Measurements from ENCODE around the gene MEIS3.
A peak's percentile ranks its signal among the peaks of the same experiment; 100 is the strongest.

The MEIS3 gene

DNA sequence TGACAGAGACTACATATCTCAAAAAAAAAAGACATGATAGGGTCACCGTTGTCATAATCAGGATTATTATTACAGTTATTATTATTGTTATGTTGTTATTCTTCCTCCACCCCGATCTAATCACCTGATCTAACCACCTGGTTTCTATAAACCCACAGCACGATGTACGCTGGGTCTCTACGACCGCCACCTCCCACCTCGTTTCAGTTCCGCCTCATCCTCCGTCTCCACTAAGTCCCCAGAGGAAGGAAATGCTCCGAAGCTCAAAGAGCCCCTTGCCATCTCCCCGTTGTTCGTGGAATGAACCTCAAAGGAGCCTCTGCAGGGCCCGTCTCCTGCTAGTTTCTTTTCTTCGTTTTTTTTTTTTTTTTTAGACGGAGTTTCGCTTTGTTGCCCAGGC is 15.9 kb upstream of the MEIS3 start:
- DNase-seq, result no peak

DNA sequence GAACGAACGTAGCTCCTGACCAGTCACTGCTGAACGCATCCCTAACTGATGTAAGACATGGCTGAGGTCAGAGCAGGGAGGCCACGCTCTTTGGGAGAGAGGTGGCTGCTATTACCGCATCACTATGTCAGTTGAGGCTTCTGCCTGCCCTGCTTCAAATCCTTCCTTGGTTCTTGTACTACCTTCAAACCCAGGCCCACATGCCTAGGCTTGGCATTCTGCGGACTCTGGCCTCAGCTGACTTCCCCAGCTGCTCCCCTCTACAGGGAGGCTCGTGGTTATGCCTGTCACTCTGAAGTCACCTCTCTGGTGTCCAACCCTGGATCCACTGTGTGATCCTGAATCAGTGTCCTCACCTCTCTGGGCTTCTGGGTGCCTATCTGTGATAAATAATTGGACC is 14.8 kb upstream of the MEIS3 start:
- no peak for DNase-seq

DNA sequence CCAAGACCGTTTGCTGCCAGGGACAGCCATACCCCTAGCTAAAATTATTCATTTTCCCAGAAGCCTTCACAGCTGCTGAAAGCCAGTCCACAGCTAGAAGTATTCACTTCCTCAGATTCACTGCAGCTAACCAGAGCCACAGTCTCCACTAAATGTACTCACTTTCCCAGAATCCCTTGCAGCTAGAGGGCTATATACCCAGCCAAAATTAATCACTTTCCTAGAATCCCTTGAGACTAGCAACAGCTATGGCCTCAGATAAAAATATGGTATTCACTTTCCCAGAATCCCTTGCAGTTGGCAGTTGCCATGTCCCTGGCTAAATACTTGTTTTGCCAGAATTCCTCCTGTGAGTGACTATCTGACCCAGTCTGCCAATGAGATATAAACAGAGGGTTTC is 13.8 kb upstream of the MEIS3 start:
- DNase-seq, result no peak

DNA sequence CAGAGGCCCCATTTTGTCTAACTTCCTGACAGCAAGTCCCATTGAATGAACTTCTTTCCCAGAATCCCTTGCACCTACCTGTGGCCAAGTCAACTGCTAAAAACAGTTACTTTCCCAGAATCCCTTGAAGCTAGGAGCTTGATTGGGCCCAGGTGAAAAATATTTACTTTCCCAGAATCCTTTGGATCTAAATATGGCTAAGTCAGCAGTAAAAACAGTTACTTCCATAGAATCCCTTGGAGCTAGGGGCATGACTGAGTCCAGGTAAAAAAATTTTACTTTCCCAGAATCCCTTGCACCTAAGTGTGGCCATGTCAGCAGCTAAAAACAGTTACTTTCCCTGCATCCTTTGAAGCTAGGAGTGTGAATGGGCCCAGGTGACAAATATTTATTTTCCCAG is 13.2 kb upstream of the MEIS3 start:
- DNase-seq, result no peak

DNA sequence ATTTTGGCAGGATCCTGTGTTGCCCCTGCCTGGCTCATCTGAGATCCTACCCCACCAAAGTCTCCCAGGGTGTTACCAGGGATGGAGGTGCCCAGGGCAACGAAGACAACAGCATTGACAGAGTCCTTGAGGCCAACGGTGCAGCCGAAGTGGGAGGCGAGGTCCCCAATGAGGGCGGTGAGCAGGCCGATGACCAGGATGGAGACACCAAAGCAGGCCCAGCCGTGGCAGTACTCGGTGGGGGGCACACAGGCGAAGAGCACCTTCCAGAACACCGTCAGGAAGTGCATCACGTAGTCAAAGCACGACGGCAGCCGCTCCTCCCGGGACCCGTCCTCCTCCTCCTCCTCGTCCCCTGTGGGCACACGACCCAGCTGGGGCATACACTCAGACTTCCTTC is 12.8 kb upstream of the MEIS3 start:
- DNase-seq, result no peak

DNA sequence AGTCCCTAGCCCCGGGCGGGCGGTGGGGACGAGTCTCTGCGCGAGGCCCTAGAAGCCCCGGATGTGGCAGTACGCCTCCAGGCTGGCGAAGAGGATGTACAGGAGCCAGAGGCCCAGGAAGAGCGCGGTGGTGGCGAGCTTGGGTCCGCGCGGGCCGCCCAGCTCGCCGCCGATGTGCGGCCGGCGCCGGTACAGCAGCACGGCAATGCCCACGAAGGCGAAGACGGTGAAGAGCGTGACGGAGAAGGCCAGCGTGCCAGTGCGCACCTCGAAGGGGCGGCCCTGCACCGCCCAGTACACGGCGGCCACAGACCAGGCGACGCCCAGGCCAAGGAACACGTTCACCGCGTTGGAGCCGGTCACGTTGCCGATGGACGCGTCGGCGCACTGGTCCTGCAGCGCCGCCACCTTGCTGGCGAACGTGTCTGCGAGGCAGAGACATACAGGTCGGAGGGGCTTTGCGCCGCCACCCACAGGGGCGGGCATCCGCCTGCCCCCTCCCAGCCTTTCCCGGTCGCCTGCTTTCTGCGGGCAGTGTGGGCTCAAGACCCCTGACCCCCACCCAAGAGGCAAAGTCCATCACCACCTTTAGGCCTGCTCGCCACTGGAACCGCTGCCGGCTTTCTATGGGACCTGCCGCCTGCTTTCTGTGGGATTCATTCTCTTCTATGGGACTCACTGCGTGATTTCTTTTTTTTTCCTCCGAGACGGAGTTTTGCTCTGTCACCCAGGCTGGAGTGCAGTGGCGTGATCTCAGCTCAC is 10.9 kb upstream of the MEIS3 start:
- no peak for DNase-seq

DNA sequence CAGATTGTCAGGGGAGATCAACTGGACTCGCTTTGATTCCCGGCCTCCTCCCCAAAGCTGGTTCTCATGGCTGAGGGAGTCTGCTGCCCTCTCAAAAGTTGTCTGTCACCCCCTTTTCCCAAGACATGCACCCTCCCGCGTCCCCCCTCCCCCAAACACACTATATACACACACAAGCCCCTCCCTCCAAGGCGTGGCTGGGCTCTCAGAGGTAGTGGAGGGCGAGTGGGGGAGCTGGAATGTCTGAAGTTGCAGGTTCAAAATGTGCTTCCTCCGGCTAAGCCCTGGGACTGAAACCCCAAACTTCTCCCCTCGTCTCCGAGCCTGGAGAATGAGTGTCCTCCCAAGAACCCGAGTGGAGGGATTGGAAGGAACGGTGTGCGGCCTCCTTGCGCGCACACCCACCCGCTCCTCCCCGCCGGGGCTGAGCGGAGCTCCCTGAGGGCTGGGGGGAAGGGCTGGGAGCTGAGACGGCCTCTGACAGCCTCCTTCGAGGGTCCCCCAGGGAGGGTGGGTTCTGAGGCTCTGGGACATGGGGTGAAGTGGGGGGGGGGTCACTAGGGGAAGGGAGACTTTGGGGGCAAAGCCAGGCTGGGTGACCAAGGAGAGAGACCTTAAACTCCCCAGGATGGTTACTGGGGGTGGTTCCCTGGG is 9.9 kb upstream of the MEIS3 start:
- no peak for DNase-seq

DNA sequence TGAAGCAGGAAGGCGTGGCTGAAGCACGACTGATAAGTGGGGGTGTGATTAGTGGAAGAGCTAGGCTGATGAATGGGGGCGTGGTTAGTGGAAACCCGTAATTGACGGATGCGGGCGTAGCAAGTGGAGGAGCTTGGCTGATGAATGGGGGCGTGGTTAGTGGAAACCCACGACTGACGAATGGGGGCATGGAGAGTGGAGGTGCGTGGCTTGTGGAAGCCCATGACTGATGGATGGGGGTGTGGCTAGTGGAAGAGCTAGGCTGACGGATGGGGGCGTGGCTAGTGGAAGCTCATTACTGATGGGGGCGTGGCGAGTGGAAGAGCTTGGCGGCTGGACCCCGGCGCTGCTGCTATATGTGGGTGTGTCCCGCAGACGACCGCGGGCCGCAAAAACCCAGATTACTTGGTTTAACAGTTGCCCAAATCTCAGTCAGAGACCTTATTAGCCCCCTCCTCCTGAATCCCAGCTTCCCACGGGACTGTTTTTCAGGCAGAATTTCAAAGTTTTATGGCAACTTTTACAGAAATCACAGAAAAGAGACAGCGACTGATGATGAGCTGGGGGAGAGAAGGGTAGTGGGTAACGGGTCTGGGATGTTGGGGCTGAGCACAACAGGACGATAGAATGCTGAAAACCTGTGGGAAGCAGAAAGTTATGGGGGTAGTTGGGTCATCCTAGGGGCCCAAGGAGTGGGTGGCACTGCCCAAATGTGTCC is 9.0 kb upstream of the MEIS3 start:
- peak in 12 of 14 donors; percentile 10 to 90 (median 62) for DNase-seq

DNA sequence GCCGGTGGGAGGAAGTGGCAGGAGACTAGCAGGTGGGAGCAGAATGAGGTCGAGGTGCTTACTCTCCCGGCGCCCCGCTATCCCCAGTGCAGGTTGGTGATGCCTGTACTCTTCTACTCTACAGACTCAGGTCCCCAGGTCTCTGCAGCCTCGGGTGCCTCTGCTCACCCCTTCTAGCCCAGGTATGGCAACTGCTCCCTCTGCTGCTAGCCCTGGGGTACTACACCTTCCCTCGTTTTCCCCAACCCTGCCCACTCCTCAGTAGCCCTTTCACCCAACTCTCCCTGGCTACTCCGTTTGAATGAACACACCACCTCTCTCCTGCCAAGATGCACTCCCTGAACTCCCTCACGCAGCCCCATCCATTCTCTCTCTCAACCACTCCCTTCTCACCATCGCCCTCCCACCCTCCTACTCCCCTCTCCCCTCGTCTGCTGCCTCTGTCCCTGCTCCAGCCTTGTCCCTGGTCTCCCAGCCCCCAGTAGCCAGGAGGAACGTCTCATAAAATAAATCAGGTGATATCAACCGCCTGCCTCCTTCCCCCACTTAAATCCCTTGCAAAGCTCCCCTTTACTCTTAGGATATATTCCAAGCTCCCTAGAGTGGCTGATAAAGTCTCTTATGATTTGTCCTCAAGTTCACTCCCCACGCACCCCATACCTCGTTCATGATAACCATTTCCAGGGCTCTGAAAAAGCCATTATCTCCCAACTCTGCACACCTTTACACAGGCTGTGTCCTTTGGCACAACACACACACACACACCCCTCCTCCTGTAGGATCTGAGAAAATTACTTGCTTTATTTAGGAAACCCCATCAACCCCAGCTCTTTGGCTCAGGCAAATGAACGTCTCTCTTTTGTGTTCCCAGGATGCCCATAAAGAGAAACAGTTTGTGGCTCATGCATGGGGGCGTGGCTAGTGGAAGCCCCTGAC is 8.2 kb upstream of the MEIS3 start:
- DNase-seq, result peak in 10 of 14 donors; percentile 2 to 28 (median 14)

DNA sequence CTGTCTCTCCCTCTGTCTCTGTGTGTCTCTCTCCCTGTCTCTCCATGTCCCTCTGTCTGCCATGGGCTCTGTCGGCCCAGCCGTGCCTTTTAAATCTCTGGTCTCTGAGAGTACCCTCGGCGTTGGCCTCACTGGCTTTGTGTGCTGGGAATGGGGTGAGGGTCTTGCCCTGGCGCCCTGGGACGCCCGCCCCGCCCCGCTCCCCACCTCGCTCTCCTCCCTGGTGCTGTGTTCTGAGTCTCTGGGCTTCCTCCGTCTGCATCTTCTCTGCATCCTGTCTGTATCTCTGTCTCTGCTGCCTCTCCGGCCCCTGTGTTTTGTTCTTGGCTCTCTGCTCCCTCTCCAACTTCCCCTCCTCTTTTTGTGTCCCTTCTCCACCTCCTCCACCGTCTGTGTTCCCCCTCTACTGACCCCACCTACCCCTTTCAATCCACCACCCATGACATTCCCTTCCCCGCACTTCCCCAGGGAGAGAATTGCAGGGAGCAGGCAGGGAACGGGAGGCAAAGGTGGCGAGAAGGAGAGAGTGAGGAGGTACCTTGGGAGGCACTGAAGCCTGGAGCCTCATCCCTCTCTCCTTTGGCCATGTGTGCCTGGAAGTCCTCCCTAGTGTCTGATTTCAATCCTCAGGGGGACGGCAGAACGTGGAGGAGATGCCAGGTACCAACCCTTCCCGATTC is 4.0 kb upstream of the MEIS3 start:
- no peak for DNase-seq

DNA sequence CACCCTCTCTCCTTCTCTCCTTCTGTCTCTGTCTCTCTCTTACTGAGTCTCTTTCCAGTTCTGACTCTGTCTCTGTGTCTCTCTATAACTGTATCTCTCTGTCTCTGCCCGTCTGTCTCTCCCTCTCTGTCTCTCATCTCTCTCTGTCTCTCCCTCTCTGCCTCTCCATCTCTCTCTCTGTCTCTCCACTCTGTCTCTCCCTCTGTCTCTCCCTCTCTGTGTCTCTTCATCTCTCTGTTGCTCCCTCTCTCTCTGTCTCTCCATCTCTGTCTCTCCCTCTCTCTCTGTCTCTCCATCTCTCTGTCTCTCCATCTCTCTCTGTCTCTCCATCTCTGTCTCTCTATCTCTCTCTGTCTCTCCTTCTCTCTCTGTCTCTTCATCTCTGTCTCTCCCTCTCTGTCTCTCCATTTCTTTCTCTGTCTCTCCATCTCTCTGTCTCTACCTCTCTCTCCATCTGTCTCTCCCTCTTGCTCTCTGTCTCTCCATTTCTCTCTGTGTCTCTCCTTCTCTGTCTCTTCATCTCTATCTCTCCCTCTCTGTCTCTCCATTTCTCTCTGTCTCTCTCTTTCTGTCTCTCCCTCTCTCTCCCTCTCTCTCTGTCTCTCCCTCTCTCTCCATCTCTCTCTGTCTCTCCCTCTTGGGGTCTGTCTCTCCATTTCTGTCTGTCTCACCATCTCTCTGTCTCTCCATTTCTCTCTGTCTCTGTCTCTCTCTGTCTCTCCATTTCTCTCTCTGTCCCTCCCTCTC is 3.3 kb upstream of the MEIS3 start:
- no peak for DNase-seq

DNA sequence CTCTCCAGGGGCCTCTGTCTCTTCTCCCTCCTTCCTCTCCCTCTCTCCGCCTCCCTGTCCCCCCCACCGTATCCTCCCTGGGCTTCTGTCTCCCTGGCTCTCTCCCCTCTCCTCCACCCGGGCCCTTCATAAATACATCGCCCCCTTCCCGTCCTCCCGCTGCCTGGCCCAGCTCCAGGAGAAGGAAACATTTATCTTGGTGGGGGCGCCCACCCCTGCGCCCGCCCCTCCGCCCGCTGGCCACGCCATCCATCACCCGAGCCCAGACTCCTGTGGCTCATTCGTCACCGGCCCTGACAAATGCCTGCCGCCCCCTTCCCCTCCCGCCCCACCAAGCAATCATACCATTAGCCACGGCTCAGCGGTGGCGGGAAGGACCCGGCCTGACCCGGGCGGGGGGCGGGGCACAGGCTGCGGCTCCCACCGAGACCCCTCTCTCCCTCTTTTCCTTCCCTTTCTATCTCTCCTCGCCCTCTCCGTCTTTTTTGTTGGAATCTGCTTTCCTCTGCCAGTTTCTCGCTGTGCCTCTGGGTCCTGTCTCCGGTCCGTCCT is 2.6 kb upstream of the MEIS3 start:
- DNase-seq, result no peak

DNA sequence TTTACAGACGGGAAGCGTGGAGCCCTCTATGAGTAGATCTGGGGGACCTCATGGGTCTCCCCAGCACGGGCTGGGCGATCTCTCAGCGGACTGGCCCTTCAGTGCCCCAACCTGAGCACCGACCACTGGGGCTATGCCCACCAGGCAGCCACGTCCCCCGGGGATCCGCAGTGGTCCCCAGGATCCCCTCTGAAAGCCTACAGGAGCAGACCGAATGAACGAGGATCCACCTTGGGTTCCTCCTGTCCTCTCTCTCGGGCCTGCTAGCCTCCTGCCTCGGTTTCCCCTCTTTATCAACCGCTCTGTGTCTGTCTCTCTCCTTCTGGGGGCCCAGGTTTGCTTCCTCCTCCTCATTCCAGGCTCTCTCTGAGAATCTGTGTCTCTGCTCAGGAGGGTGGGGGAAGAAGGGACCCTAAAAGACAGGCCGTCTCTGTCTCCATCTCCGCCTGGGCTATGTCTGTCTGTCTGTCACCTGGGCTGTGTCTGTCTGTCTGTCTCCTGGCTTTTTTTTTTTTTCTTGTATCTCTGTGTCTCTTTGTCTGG is 2.0 kb upstream of the MEIS3 start:
- no peak for DNase-seq

DNA sequence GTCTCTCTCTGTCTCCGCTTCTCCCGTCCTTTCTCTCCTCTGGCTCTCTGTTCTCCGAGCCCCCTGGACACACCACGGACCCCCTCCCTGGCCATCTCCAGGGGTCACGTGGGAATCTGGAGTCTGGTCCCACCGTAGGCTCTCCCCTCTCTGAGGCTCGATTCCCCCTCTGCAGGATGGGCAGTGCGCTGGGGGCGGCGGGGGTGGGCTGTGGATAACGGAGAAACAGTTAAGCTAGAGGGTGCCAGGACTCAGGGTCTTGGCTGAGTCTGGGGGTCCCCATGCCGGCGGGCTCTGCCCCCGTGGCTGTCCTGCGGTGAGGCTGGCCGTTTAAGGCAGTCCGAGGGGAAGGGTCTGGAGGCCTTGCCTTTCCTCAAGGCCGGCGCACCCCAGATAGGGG is 462 bp upstream of the MEIS3 start:
- no peak for DNase-seq

DNA sequence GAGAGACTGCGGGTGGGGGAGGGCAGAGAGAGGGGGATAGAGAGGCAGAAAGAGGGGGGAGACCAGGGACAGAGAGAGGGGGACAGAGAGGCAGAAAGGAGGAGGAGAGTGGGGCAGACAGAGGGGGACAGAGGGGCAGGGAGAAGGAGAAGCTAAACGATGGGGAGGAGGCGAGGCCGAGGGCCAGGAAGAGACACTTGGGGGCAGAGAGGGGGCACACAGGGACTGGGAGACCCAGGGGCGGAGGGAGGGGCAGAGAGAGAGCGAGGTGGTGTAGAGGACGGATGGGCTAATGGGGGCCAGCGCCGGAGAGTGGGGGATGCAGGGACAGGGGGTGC is 666 bp downstream of the MEIS3 start:
- no peak for DNase-seq

DNA sequence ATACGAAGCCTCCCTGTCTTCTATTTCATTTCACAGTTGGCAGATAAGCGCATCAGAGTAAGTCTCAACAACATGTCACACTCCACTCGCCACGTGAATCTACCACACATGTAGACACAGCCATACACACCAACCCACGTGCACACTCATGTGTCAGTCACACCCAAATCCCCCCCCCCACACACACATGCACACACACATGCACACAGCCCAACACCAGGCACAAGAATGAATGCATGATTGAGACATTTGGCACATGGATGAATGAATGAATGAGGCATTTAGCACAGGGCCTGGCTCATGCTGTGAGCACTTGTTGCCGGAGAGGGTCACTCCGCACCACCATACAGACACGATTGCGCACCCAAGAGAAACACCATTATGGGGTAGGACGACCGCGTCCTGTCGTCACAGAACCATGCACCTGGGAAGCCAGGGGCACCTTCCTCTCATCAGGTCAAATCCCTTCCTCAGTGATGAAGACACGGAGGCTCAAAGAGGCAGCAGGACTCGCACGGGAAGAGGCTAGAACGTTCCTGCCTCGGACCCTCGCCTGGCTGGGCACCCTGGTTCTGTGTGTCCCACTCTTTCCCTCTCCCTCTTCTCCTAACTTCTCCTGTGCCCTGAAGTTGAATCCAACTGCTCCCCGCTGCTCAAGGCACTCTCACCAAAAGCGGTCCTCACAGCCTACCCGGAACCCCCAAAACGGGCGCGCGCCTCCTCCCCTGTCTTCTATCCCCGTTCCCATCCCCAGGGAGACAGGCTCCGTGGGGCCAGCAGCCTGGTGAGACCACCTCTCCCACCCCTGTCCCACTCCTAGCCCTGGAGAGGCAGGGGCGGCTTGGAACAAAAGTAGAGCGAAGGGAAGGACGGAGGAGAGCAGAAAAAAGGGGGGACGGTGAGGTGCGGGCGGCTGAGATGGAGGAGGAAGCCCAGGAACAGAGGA is 1.3 kb downstream of the MEIS3 start:
- DNase-seq, result peak in 1 of 14 donors; percentile 36

DNA sequence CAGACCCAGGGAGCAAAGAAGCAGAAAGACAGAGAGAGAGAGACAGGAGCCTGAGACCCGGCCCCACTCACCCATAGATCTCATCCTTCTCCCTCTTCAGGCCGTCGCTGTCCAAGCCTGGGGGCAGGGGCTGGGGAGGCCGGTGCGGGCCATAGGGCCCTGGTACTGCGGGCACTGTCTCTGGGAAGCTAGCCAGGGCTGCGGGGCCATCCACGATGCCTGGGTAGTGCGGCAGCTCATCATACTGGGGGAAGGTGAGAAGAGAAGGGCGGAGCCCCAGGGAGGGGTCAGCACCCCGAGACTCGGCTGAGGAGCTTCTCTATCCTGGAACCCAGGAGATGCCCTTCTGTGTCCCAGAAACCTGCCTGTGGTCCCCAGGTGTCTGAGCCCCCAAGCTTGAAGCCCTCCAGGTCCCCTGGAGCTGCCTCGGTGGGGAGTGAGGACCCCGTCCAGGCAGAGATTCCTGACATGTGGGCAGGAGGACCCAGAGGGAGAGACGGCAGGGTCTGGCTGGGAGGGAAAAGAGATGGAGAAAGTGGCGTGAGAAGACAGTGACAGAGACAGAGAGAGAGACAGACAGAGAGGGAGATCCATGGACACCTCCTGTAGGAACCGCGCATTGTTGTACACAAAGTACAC is 2.1 kb downstream of the MEIS3 start:
- peak in 1 of 14 donors; percentile 25 for DNase-seq

DNA sequence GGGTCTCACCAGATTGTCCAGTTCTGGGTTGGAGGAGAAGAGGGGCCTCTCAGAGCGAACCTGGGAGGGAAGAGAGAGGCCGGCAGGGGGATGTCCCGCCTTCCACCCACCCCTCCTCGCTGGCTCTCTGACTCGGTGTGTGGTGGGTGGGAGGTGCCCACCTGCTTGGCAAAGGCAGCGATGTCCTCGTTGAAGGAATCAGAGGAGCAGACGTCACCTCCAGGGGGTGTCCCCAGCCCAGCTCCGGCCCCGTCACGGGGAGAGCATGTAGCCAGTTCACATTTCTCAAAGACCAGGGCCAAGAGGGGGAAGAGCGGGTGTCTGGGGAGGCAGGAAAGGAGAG is 2.7 kb downstream of the MEIS3 start:
- no peak for DNase-seq
